Activated naive CD4-positive, alpha-beta T cell treated with anti-CD3 and anti-CD28 coated beads, Interleukin-2, amount 50 U/mL, for 24 hours (primary cell): ENCODE results near the gene EGR2.

Source experiments
- H3K27ac Mint-ChIP-seq: one replicate; pipeline ENCODE4 v1.8.0; 2021; ENCODE audit warnings: mild to moderate bottlenecking, mixed read lengths
- H3K27me3 Mint-ChIP-seq: one replicate; pipeline ENCODE4 v1.8.0; 2021; ENCODE audit warnings: mixed read lengths
- H3K36me3 Mint-ChIP-seq: one replicate; pipeline ENCODE4 v1.8.0; 2021; ENCODE audit warnings: mixed read lengths
- H3K4me1 Mint-ChIP-seq: one replicate; pipeline ENCODE4 v1.8.0; 2021; ENCODE audit warnings: mixed read lengths
- H3K4me3 Mint-ChIP-seq: one replicate; pipeline ENCODE4 v1.8.0; 2021; ENCODE audit warnings: mild to moderate bottlenecking, mixed read lengths
- H3K9me3 Mint-ChIP-seq: one replicate; pipeline ENCODE4 v1.8.0; 2021; ENCODE audit warnings: mixed read lengths

The EGR2 gene

DNA sequence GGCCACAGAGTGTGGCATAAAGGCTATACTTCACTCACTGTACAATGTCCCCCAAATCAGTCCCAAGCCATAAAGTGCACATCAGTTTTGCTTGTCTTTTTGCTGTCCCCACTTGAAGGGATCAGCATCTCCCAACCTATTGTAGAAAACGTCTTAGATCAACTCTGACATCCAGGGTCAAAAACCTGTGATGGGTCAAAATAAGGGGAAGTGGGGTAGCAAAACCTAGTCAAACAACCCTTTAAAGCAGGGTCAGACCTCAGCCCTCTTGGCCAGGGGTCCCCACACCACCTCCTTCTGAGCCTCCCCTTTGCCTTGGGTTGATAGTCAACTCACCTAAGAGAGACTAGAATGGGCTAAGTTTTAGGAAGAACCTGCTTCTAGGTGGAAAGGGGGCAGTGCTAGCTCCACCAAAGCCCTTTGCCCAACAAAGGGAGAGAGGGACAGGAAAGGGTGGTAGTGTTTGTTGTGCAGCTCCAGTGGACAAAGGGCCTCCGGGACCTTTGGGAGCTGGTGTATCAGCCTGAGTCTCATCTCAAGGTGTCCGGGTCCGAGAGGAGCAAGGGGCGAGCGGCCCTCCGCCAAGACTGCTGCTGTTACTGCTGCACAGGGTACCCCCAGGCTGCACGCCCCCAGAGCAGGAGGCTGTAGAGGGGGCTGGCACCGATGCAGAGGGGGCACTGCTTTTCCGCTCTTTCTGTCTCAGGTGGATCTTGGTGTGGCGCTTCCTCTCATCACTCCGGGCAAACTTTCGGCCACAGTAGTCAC lies 3.3 kb downstream of the EGR2 start:
- peak overlapping the region; percentile 91 for H3K27ac Mint-ChIP-seq
- peak overlapping the region; percentile 96 for H3K4me3 Mint-ChIP-seq
- no peaks in the 10 kb centered on the region for H3K27me3 Mint-ChIP-seq
- H3K36me3 Mint-ChIP-seq = peaks cover 40% of the 10 kb centered on the region
- H3K9me3 Mint-ChIP-seq = no peaks in the 10 kb centered on the region
- peaks cover 60% of the 10 kb centered on the region for H3K4me1 Mint-ChIP-seq

DNA sequence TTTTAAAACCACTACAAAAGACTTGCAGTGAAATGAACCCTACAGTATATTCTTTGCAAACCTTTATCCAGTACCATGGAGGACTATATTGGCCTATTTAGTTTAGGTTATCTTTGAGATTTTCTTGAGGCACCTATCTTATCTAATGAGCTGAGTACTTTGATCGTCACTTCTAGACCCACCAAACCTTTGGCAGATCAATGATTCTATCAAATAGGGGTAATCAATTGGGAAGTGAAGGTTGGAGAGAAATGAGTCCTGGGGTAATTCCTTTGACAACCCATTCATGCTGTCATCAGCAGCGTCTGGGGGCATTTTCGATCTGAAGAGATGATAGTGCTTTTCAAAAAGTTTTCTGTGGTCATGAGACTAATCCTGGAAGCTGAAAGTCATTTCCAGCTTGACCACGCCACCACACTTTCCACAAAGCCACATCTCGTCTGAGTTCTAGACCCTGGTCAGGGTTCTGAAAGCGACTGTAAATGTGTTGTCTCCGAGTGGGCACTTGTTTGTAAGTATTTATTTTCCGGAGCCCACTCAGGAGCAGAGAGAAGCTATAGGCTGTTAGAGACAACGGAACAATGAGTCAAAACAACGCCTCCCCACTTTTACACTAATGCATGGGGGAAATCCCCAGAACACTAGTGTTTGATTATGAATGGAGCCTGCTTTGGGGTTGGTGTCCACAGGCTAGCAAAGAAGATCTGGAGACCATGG lies 4.8 kb downstream of the EGR2 start:
- Mint-ChIP-seq H3K27ac (peak overlapping the region; percentile 91), H3K36me3 (peaks cover 53% of the 10 kb centered on the region), H3K4me3 (peak overlapping the region; percentile 96)

DNA sequence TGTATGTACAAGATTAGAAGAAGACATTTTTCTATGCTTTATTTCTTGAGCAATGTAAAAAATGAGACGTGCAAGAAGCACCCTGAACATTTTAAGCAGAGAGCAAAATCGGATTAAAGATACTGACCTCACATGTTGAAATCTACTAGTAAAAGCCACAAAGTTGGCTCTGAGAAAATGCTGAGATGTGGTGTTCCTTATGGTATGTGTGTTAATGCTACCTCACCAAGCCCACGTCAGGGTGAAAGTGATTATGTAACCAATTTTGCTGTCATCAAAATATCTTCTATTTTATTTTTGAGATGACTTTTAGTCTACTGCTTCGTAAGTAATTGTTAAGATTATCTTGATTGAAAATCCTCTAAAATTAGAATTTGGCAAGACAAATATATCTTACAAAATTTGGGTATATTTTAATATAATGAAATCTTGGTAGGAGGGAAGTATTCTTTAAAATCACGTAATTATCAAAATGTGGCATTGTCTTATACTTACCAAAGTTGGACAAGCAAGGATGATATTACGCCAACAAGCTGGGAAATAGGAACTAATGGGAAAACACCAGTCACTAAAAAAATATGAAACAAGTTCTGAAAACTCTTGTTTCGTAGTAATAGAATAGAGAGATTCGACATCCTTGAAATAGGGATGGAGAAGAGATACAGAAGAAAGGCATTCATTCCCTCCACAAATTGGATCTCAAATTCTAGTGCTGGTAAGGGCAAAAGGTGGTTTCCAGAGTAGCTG lies 5.8 kb downstream of the EGR2 start:
- H3K4me3 Mint-ChIP-seq = peak overlapping the region; percentile 96
- H3K36me3 Mint-ChIP-seq = peaks cover 50% of the 10 kb centered on the region
- peak overlapping the region; percentile 91 for H3K27ac Mint-ChIP-seq
- H3K27me3 Mint-ChIP-seq = no peaks in the 10 kb centered on the region
- no peaks in the 10 kb centered on the region for H3K9me3 Mint-ChIP-seq
- H3K4me1 Mint-ChIP-seq = peaks cover 74% of the 10 kb centered on the region

More for the DNA sequence above, 4.8 kb downstream of the EGR2 start:
- peaks cover 72% of the 10 kb centered on the region for H3K4me1 Mint-ChIP-seq
- H3K9me3 Mint-ChIP-seq = no peaks in the 10 kb centered on the region
- no peaks in the 10 kb centered on the region for H3K27me3 Mint-ChIP-seq

DNA sequence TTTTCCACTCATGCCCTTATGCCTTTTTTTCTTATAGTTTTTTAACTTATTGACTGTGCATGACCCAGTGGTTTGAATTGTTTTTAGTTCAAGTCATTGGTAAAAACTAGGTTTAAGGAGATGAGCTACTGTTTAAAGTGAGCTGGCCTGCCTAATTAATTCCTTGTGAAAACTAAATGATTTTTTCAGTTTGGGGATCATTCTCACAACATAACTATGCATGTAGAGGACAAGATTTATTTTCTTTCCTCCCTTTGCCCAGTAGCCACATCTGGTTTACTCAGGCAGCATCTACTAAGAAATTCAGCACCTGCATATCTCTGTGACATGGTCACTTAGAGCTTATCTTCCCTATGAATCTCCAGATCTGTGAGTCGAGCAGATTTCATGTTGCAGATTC lies 9.9 kb downstream of the EGR2 start:
- H3K4me3 Mint-ChIP-seq = peak overlapping the region; percentile 99

GRCh38 chr10:62805231-62806099 lies 10.7 kb downstream of the EGR2 start:
- peaks cover 47% of the 10 kb centered on the region for H3K4me1 Mint-ChIP-seq
- peak overlapping the region; percentile 99 for H3K4me3 Mint-ChIP-seq
- H3K27ac Mint-ChIP-seq = peak overlapping the region; percentile 86
- H3K9me3 Mint-ChIP-seq = no peaks in the 10 kb centered on the region
- H3K36me3 Mint-ChIP-seq = peaks cover 24% of the 10 kb centered on the region
- no peaks in the 10 kb centered on the region for H3K27me3 Mint-ChIP-seq

More for the DNA sequence above, 9.9 kb downstream of the EGR2 start:
- Mint-ChIP-seq H3K27ac (peak overlapping the region; percentile 81), H3K4me1 (peaks cover 55% of the 10 kb centered on the region), H3K36me3 (peaks cover 26% of the 10 kb centered on the region), H3K27me3 (no peaks in the 10 kb centered on the region), H3K9me3 (no peaks in the 10 kb centered on the region)

GRCh38 chr10:62804356-62805230 lies 11.6 kb downstream of the EGR2 start, which contains the start of gene ADO:
Gene ADO, plus strand, starts transcription at chr10:62804720. Its CDS starts 340 bp downstream, at chr10:62805060.
- Mint-ChIP-seq H3K27ac (peak within 1 kb of the TSS; percentile 100), H3K9me3 (no peaks in the 10 kb centered on the region), H3K36me3 (peaks cover 23% of the 10 kb centered on the region), H3K4me1 (peaks cover 39% of the 10 kb centered on the region), H3K27me3 (no peaks in the 10 kb centered on the region), H3K4me3 (peak within 1 kb of the TSS; percentile 99)

- Mint-ChIP-seq H3K4me1 (peaks cover 35% of the 10 kb centered on the region), H3K4me3 (peak overlapping the region; percentile 99), H3K27me3 (no peaks in the 10 kb centered on the region), H3K9me3 (no peaks in the 10 kb centered on the region), H3K27ac (peak overlapping the region; percentile 100), H3K36me3 (peaks cover 23% of the 10 kb centered on the region)
Observed at GRCh38 chr10:62803724-62804355, 12.3 kb downstream of the EGR2 start.

- Mint-ChIP-seq H3K36me3 (peaks cover 11% of the 10 kb centered on the region), H3K4me1 (peaks cover 15% of the 10 kb centered on the region), H3K27me3 (peaks cover 5% of the 10 kb centered on the region), H3K9me3 (no peaks in the 10 kb centered on the region), H3K27ac (no peak overlapping the region), H3K4me3 (no peak overlapping the region)
Observed at GRCh38 chr10:62801871-62802270, 14.3 kb downstream of the EGR2 start.

GRCh38 chr10:62796896-62797295 lies 19.3 kb downstream of the EGR2 start:
- Mint-ChIP-seq H3K9me3 (no peaks in the 10 kb centered on the region), H3K4me1 (no peaks in the 10 kb centered on the region), H3K36me3 (no peaks in the 10 kb centered on the region), H3K27ac (no peak overlapping the region), H3K27me3 (peaks cover 5% of the 10 kb centered on the region), H3K4me3 (no peak overlapping the region)

DNA sequence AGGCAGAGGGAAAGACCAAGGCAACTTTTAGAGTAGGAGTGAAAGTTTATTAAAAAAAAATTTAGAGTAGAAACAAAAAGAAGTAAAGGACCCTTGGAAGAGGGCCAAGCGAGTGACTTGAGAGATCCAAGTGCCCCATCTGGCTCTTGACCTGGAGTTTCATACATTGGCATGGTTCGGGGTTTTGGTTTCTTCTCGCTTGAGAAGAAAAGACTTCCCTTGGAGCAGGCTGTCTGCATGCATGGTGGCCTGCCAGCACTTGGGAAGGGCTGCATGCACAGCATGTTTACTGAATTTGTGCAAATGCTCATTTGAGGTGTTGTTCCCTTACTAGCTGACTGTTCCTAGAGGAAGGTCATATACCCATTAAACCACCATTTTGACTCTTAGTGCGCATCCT lies 20.4 kb downstream of the EGR2 start:
- H3K36me3 Mint-ChIP-seq = no peaks in the 10 kb centered on the region
- H3K4me3 Mint-ChIP-seq = no peak overlapping the region
- no peak overlapping the region for H3K27ac Mint-ChIP-seq
- peaks cover 5% of the 10 kb centered on the region for H3K27me3 Mint-ChIP-seq
- no peaks in the 10 kb centered on the region for H3K4me1 Mint-ChIP-seq
- no peaks in the 10 kb centered on the region for H3K9me3 Mint-ChIP-seq

DNA sequence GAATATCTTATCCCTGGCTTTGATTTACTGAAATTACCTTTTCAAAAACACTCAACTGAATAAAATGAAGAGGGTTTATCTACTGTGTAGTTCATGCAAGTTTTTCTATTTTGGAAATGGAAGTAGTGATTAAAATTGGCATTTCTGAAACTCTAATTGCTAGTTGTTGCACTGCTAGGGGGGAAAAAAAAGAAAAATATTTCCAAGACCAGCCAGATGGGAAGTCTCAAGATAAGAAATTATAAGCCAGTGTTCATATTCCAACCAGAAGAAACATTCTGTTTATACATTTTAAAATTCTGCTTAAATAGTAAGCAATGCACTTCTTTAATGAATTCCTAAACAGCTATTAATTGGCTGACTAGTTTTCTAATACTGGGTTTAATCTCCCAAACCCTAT lies 21.1 kb downstream of the EGR2 start:
- no peaks in the 10 kb centered on the region for H3K36me3 Mint-ChIP-seq

GRCh38 chr10:62794306-62794705 lies 21.9 kb downstream of the EGR2 start:
- Mint-ChIP-seq H3K27me3 (peaks cover 5% of the 10 kb centered on the region), H3K4me3 (no peak overlapping the region), H3K36me3 (no peaks in the 10 kb centered on the region), H3K4me1 (no peaks in the 10 kb centered on the region), H3K27ac (no peak overlapping the region), H3K9me3 (no peaks in the 10 kb centered on the region)

More for the DNA sequence above, 21.1 kb downstream of the EGR2 start:
- no peaks in the 10 kb centered on the region for H3K9me3 Mint-ChIP-seq
- H3K27ac Mint-ChIP-seq = no peak overlapping the region
- H3K4me3 Mint-ChIP-seq = no peak overlapping the region
- H3K4me1 Mint-ChIP-seq = no peaks in the 10 kb centered on the region
- peaks cover 5% of the 10 kb centered on the region for H3K27me3 Mint-ChIP-seq

DNA sequence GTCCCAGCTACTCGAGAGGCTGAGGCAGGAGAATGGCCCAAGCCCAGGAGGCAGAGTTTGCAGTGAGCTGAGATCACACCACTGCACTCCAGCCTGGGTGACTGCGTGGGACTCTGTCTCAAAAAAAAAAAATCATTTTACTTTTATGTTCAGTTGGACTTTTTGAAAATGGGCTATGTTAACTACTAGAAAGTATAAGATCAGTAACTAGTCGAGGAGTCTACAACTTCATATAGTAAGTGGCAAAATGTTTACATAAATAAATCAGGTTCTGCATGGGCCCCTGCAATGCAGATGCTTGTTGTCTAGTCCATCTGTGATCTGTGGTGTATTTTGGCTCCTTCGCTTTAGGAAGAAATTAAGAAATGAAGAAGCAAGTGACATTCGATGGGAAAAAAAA lies 23.9 kb downstream of the EGR2 start:
- Mint-ChIP-seq H3K9me3 (no peaks in the 10 kb centered on the region), H3K4me1 (no peaks in the 10 kb centered on the region), H3K4me3 (no peak overlapping the region), H3K36me3 (no peaks in the 10 kb centered on the region), H3K27me3 (no peaks in the 10 kb centered on the region), H3K27ac (no peak overlapping the region)

DNA sequence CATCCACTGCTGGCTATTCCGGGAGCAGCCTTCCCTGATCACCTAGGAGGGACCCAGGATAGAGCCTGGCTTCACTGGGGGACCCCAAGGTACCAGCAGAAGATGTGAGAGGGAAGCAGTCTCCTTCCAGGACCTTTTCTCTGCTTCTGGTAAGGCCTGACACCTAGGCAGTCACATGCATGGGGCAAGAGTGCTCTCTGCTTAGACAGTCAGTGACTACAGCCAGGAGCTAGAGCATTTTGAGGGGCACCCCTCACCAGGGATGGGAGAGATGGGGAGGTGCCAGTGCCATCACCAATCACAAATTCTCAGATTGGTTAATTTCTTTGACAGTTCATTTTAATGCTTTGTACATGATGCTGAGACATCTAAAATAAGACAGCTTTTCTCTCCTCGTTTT lies 25.6 kb downstream of the EGR2 start:
- Mint-ChIP-seq H3K36me3 (peaks cover 2% of the 10 kb centered on the region), H3K27me3 (no peaks in the 10 kb centered on the region), H3K27ac (no peak overlapping the region), H3K9me3 (no peaks in the 10 kb centered on the region), H3K4me1 (no peaks in the 10 kb centered on the region), H3K4me3 (no peak overlapping the region)
